ENCODE measurements around the gene NLRX1. TPM values are rescaled to one million over a fixed set of nuclear protein-coding genes. Genes with fewer than 3 reads are reported as not detected.

Gene NLRX1
- total RNA-seq, 1 donor from 2014 or later, result 9.3 TPM

GRCh38 chr11:119207415-119207960 lies 39.0 kb downstream of the NLRX1 start:
- Mint-ChIP-seq H3K9me3 (no peaks in the 10 kb centered on the region), H3K4me1 (peaks cover 37% of the 10 kb centered on the region), H3K36me3 (ENCODE audit: low read depth) (no peaks in the 10 kb centered on the region), H3K27ac (ENCODE audit: unreplicated experiment) (no peak overlapping the region), H3K4me3 (peak overlapping the region; percentile 99), H3K27me3 (ENCODE audit: low read depth) (no peaks in the 10 kb centered on the region)
- DNase-seq (ENCODE audit: low read depth, low spot score), result no peak
- TF ChIP-seq CTCF (conservative IDR thresholded peaks at IDR 0.05), result no peak

- Mint-ChIP-seq H3K4me3 (peak overlapping the region; percentile 53), H3K9me3 (no peaks in the 10 kb centered on the region), H3K27me3 (ENCODE audit: low read depth) (no peaks in the 10 kb centered on the region), H3K36me3 (ENCODE audit: low read depth) (no peaks in the 10 kb centered on the region), H3K27ac (ENCODE audit: unreplicated experiment) (no peak overlapping the region), H3K4me1 (peaks cover 41% of the 10 kb centered on the region)
- no peak for DNase-seq (ENCODE audit: low read depth, low spot score)
- TF ChIP-seq CTCF (conservative IDR thresholded peaks at IDR 0.05), result no peak
Measured at GRCh38 chr11:119209186-119209585, 40.7 kb downstream of the NLRX1 start.

- no peak for DNase-seq (ENCODE audit: low read depth, low spot score)
- no peaks in the 10 kb centered on the region for H3K27me3 Mint-ChIP-seq (ENCODE audit: low read depth)
- no peaks in the 10 kb centered on the region for H3K36me3 Mint-ChIP-seq (ENCODE audit: low read depth)
- peaks cover 34% of the 10 kb centered on the region for H3K4me1 Mint-ChIP-seq
- H3K4me3 Mint-ChIP-seq, result peak overlapping the region; percentile 35
- no peak for TF ChIP-seq CTCF (conservative IDR thresholded peaks at IDR 0.05)
- H3K27ac Mint-ChIP-seq (ENCODE audit: unreplicated experiment), result no peak overlapping the region
- no peaks in the 10 kb centered on the region for H3K9me3 Mint-ChIP-seq
Measured at GRCh38 chr11:119210050-119210449, 41.5 kb downstream of the NLRX1 start.

- Mint-ChIP-seq H3K27ac (ENCODE audit: unreplicated experiment) (no peak overlapping the region), H3K9me3 (no peaks in the 10 kb centered on the region), H3K36me3 (ENCODE audit: low read depth) (no peaks in the 10 kb centered on the region), H3K4me3 (no peak overlapping the region), H3K4me1 (peaks cover 8% of the 10 kb centered on the region), H3K27me3 (ENCODE audit: low read depth) (no peaks in the 10 kb centered on the region)
- no peak for DNase-seq (ENCODE audit: low read depth, low spot score)
- no peak for TF ChIP-seq CTCF (conservative IDR thresholded peaks at IDR 0.05)
Measured at GRCh38 chr11:119218141-119218878, 49.8 kb downstream of the NLRX1 start.

GRCh38 chr11:119222308-119222707 lies 53.8 kb downstream of the NLRX1 start:
- Mint-ChIP-seq H3K9me3 (no peaks in the 10 kb centered on the region), H3K27me3 (ENCODE audit: low read depth) (no peaks in the 10 kb centered on the region), H3K4me1 (peaks cover 8% of the 10 kb centered on the region), H3K4me3 (no peak overlapping the region), H3K27ac (ENCODE audit: unreplicated experiment) (peak overlapping the region; percentile 16), H3K36me3 (ENCODE audit: low read depth) (no peaks in the 10 kb centered on the region)
- no peak for TF ChIP-seq CTCF (conservative IDR thresholded peaks at IDR 0.05)
- no peak for DNase-seq (ENCODE audit: low read depth, low spot score)

Data from neural crest cell (in vitro differentiated cells).